Endodermal cell (in vitro differentiated cells): Measurements from ENCODE around the gene ATP2B1. TPM values are rescaled to one million over a fixed set of nuclear protein-coding genes. Genes with fewer than 3 reads are reported as not detected.

Experiments used
- DNase-seq: peaks from one replicate; pipeline ENCODE4 v3.0.0-alpha.2; 2017
- H3K27ac ChIP-seq: 2 replicates; pipeline ENCODE4 v1.5.1; 2013; ENCODE audit warnings: mild to moderate bottlenecking, low read depth, low read length, moderate library complexity
- H3K27me3 ChIP-seq: 2 replicates; pipeline ENCODE4 v1.6.1; 2013; ENCODE audit warnings: mild to moderate bottlenecking, low read length, moderate library complexity; ENCODE audit not compliant: insufficient read depth, control insufficient read depth, poor library complexity, severe bottlenecking
- H3K36me3 ChIP-seq: 2 replicates; pipeline ENCODE4 v1.7.0; 2013; ENCODE audit warnings: mild to moderate bottlenecking, low read length, moderate library complexity; ENCODE audit not compliant: control insufficient read depth, insufficient read depth
- H3K4me1 ChIP-seq: one replicate; pipeline ENCODE4 v1.7.0; 2013; ENCODE audit warnings: low read length; ENCODE audit not compliant: control insufficient read depth, insufficient read depth
- H3K4me3 ChIP-seq: 2 replicates; pipeline ENCODE4 v1.5.1; 2013; ENCODE audit warnings: mild to moderate bottlenecking, low read length, moderate library complexity
- H3K9ac ChIP-seq: 2 replicates; pipeline ENCODE4 v1.6.1; 2013; ENCODE audit warnings: mild to moderate bottlenecking, low read length, moderate library complexity; ENCODE audit not compliant: poor library complexity, severe bottlenecking; ENCODE audit errors: extremely low read depth
- H3K9me3 ChIP-seq: 2 replicates; pipeline ENCODE4 v1.6.1; 2013; ENCODE audit warnings: mild to moderate bottlenecking, low read length, moderate library complexity; ENCODE audit not compliant: control insufficient read depth
- H3K27ac Mint-ChIP-seq: 2 replicates; pipeline ENCODE4 v1.8.0; 2020; ENCODE audit warnings: mixed read lengths
- H3K27me3 Mint-ChIP-seq: 2 replicates; pipeline ENCODE4 v1.8.0; 2021; ENCODE audit warnings: mild to moderate bottlenecking, mixed read lengths; ENCODE audit not compliant: insufficient read depth
- H3K36me3 Mint-ChIP-seq: 2 replicates; pipeline ENCODE4 v1.8.0; 2020; ENCODE audit warnings: low read depth, mixed read lengths
- H3K4me1 Mint-ChIP-seq: 2 replicates; pipeline ENCODE4 v1.8.0; 2020; ENCODE audit warnings: mixed read lengths
- H3K4me3 Mint-ChIP-seq: 2 replicates; pipeline ENCODE4 v1.8.0; 2020; ENCODE audit warnings: mild to moderate bottlenecking, moderate library complexity, mixed read lengths
- H3K9me3 Mint-ChIP-seq: 2 replicates; pipeline ENCODE4 v1.8.0; 2020; ENCODE audit warnings: mild to moderate bottlenecking, mixed read lengths
- WGBS, 2 experiments: methylation state at CpG; one replicate each; pipeline versions ENCODE4 v1.1.5 to v1.1.7; 2013; ENCODE audit warnings: missing lambda C conversion rate in 2 of 2, mixed read lengths in 1 of 2; ENCODE audit not compliant: insufficient coverage in 1 of 2, insufficient read length in 1 of 2; 5-methylcytosine and 5-hydroxymethylcytosine counted together
- total RNA-seq, 2 donors: library from RNA; stranded (reverse); fragmentation: NEBNext Ultra II Directional in 1 of 2; extraction: Animal tissue kit (Norgen Biotek cat#: 25700) in 1 of 2; gene quantifications; 2 replicates in 1 of 2; 3 replicates in 1 of 2; pipeline ENCODE4 v1.2.1, GENCODE V29; 2021
- TF ChIP-seq, protein P1 (sequence below): fragments of 200-600 bp; sonication (generic); conservative IDR thresholded peaks from 2 replicates; pipeline ENCODE4 v1.5.0; 2021; ENCODE audit warnings: antibody characterized with exemption, mild to moderate bottlenecking

Gene ATP2B1
- total RNA-seq, 2 donors from 2014 or later, result 66.7 to 81.9 TPM

DNA sequence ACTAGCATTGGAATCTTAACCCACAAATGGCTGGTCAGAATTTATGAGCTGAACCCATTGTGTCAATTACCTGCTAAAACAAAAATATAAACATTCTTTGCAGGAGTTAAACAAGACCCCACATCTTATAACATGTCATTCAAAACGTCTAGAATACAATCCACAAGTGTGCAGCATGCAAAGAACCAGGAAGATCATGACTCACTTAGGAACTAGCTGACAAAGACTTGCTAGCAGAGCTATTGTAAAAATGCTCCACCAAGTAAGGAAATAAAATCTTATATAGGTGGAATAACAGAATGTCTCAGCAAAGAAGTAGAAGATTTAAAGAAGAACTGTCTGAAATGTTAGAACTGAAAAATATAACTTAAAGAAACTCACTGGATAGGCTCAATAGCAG, 156.3 kb downstream of the ATP2B1 start:
- 81% methylated on average over 1 of the region's 1 CpG; no CpG with 5 or more reads in 1 of the 2 experiments for WGBS, 2 experiments
- no peaks in the 10 kb centered on the region for H3K36me3 ChIP-seq
- H3K9ac ChIP-seq, result no peak overlapping the region
- no peaks in the 10 kb centered on the region for H3K27me3 ChIP-seq
- H3K4me1 ChIP-seq, result no peaks in the 10 kb centered on the region
- no peak for DNase-seq
- H3K4me3 ChIP-seq, result no peak overlapping the region
- Mint-ChIP-seq H3K4me1 (no peaks in the 10 kb centered on the region), H3K9me3 (no peaks in the 10 kb centered on the region), H3K36me3 (no peaks in the 10 kb centered on the region), H3K4me3 (no peak overlapping the region), H3K27me3 (no peaks in the 10 kb centered on the region), H3K27ac (no peak overlapping the region)
- H3K27ac ChIP-seq, result no peak overlapping the region
- TF ChIP-seq, protein P1, sequence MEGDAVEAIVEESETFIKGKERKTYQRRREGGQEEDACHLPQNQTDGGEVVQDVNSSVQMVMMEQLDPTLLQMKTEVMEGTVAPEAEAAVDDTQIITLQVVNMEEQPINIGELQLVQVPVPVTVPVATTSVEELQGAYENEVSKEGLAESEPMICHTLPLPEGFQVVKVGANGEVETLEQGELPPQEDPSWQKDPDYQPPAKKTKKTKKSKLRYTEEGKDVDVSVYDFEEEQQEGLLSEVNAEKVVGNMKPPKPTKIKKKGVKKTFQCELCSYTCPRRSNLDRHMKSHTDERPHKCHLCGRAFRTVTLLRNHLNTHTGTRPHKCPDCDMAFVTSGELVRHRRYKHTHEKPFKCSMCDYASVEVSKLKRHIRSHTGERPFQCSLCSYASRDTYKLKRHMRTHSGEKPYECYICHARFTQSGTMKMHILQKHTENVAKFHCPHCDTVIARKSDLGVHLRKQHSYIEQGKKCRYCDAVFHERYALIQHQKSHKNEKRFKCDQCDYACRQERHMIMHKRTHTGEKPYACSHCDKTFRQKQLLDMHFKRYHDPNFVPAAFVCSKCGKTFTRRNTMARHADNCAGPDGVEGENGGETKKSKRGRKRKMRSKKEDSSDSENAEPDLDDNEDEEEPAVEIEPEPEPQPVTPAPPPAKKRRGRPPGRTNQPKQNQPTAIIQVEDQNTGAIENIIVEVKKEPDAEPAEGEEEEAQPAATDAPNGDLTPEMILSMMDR, result no peak
- no peaks in the 10 kb centered on the region for H3K9me3 ChIP-seq

- TF ChIP-seq, protein P1, result no peak
- Histone ChIP-seq H3K4me3 (no peak overlapping the region), H3K9me3 (no peaks in the 10 kb centered on the region), H3K9ac (no peak overlapping the region), H3K27ac (no peak overlapping the region), H3K4me1 (no peaks in the 10 kb centered on the region), H3K27me3 (no peaks in the 10 kb centered on the region), H3K36me3 (no peaks in the 10 kb centered on the region)
- H3K9me3 Mint-ChIP-seq, result no peaks in the 10 kb centered on the region
- H3K4me3 Mint-ChIP-seq, result no peak overlapping the region
- H3K27me3 Mint-ChIP-seq, result no peaks in the 10 kb centered on the region
- peak; percentile 27 for DNase-seq
- 100% methylated on average over 2 of the region's 2 CpGs; no CpG with 5 or more reads in 1 of the 2 experiments for WGBS, 2 experiments
- no peaks in the 10 kb centered on the region for H3K36me3 Mint-ChIP-seq
- H3K4me1 Mint-ChIP-seq, result no peaks in the 10 kb centered on the region
- H3K27ac Mint-ChIP-seq, result no peak overlapping the region
Observed at GRCh38 chr12:89551747-89552146, 156.9 kb downstream of the ATP2B1 start.

GRCh38 chr12:89547101-89547500, 161.5 kb downstream of the ATP2B1 start:
- TF ChIP-seq, protein P1, result no peak
- no peak overlapping the region for H3K4me3 ChIP-seq
- Mint-ChIP-seq H3K27ac (no peak overlapping the region), H3K36me3 (no peaks in the 10 kb centered on the region), H3K9me3 (no peaks in the 10 kb centered on the region), H3K4me1 (peaks cover 27% of the 10 kb centered on the region), H3K27me3 (no peaks in the 10 kb centered on the region), H3K4me3 (no peak overlapping the region)
- no peak overlapping the region for H3K27ac ChIP-seq
- no peaks in the 10 kb centered on the region for H3K27me3 ChIP-seq
- no peaks in the 10 kb centered on the region for H3K9me3 ChIP-seq
- peaks cover 9% of the 10 kb centered on the region for H3K4me1 ChIP-seq
- WGBS, 2 experiments, result 87% methylated on average over 4 of the region's 4 CpGs; no CpG with 5 or more reads in 1 of the 2 experiments
- no peak overlapping the region for H3K9ac ChIP-seq
- no peaks in the 10 kb centered on the region for H3K36me3 ChIP-seq
- DNase-seq, result no peak
